Calu3 (cell line): ENCODE measurements around the gene PTPRN2. TPM values are rescaled to one million over a fixed set of nuclear protein-coding genes. Genes with fewer than 3 reads are reported as not detected.

Experiments
- BruUV-seq: library from RNA; stranded (reverse); fragments of 400-500 nt; replicated peaks from 2 replicates; lab custom pipeline; 2021; lab: Mats Ljungman, UMichigan
- CTCF ChIA-PET: fragments of 300-600 bp; sonication (Branson Sonifier 250); formaldehyde crosslinking; loops from one replicate; lab custom pipeline; 2022; ENCODE audit warnings: antibody characterized with exemption; lab: Charles Lee
- DNase-seq: peaks from one replicate; pipeline ENCODE4 v3.0.0; 2022
- H3K27ac Mint-ChIP-seq: one replicate; pipeline ENCODE4 v1.8.0; 2022; ENCODE audit warnings: mixed read lengths; ENCODE audit not compliant: unreplicated experiment
- H3K27me3 Mint-ChIP-seq: one replicate; pipeline ENCODE4 v1.8.0; 2022; ENCODE audit warnings: mixed read lengths; ENCODE audit not compliant: unreplicated experiment
- H3K36me3 Mint-ChIP-seq: one replicate; pipeline ENCODE4 v1.8.0; 2022; ENCODE audit warnings: mild to moderate bottlenecking, moderate library complexity, mixed read lengths; ENCODE audit not compliant: insufficient read depth, unreplicated experiment
- H3K4me1 Mint-ChIP-seq: one replicate; pipeline ENCODE4 v1.8.0; 2022; ENCODE audit warnings: mild to moderate bottlenecking, low read depth, mixed read lengths; ENCODE audit not compliant: unreplicated experiment
- H3K4me3 Mint-ChIP-seq: one replicate; pipeline ENCODE4 v1.8.0; 2022; ENCODE audit warnings: mild to moderate bottlenecking, low read depth, moderate library complexity, mixed read lengths; ENCODE audit not compliant: unreplicated experiment
- H3K9me3 Mint-ChIP-seq: one replicate; pipeline ENCODE4 v1.8.0; 2022; ENCODE audit warnings: low read depth, mixed read lengths; ENCODE audit not compliant: unreplicated experiment
- CTCF ChIP-seq: fragments of 200-600 bp; IDR thresholded peaks from one replicate; pipeline ENCODE4 v1.8.0; 2022; ENCODE audit warnings: antibody characterized with exemption; ENCODE audit not compliant: unreplicated experiment
- intact Hi-C: fragments of 100-400 bp; cut with micrococcal nuclease; formaldehyde crosslinking; loops from one replicate; pipeline ENCODE4 v1.10.0; 2022; ENCODE audit not compliant: unreplicated experiment
- total RNA-seq: library from RNA; stranded (reverse); gene quantifications from 2 replicates; pipeline ENCODE4 v1.2.3, GENCODE V29; 2022

The PTPRN2 gene
- total RNA-seq, 1 experiment from 2014 or later = 2.0 TPM

GRCh38 chr7:157861551-157861950, 726.1 kb downstream of the PTPRN2 start:
- Mint-ChIP-seq H3K27me3 (no peaks in the 10 kb centered on the region), H3K27ac (no peak overlapping the region), H3K36me3 (no peaks in the 10 kb centered on the region), H3K4me1 (no peaks in the 10 kb centered on the region), H3K9me3 (peaks cover 12% of the 10 kb centered on the region), H3K4me3 (no peak overlapping the region)
- intact Hi-C loops = no loop called here
- CTCF ChIA-PET = no interaction called here
- no peak for DNase-seq
- no TSS peak for BruUV-seq
- TF ChIP-seq CTCF = no peak

GRCh38 chr7:157861031-157861491, 726.6 kb downstream of the PTPRN2 start:
- no peak for TF ChIP-seq CTCF
- no TSS peak for BruUV-seq
- Mint-ChIP-seq H3K4me3 (no peak overlapping the region), H3K9me3 (peaks cover 12% of the 10 kb centered on the region), H3K4me1 (no peaks in the 10 kb centered on the region), H3K36me3 (no peaks in the 10 kb centered on the region), H3K27me3 (no peaks in the 10 kb centered on the region), H3K27ac (no peak overlapping the region)
- CTCF ChIA-PET = no interaction called here
- intact Hi-C loops = no loop called here
- no peak for DNase-seq

- H3K9me3 Mint-ChIP-seq = peaks cover 13% of the 10 kb centered on the region
- H3K36me3 Mint-ChIP-seq = no peaks in the 10 kb centered on the region
- CTCF ChIA-PET = no interaction called here
- no peaks in the 10 kb centered on the region for H3K4me1 Mint-ChIP-seq
- no peaks in the 10 kb centered on the region for H3K27me3 Mint-ChIP-seq
- no peak for DNase-seq
- H3K4me3 Mint-ChIP-seq = no peak overlapping the region
- intact Hi-C loops = no loop called here
- TF ChIP-seq CTCF = no peak
- H3K27ac Mint-ChIP-seq = no peak overlapping the region
- no TSS peak for BruUV-seq
Observed at GRCh38 chr7:157860406-157860805, 727.2 kb downstream of the PTPRN2 start.

- CTCF ChIA-PET = no interaction called here
- Mint-ChIP-seq H3K27me3 (no peaks in the 10 kb centered on the region), H3K9me3 (peaks cover 11% of the 10 kb centered on the region), H3K4me3 (no peak overlapping the region), H3K4me1 (no peaks in the 10 kb centered on the region), H3K27ac (no peak overlapping the region), H3K36me3 (no peaks in the 10 kb centered on the region)
- TF ChIP-seq CTCF = no peak
- intact Hi-C loops = no loop called here
- BruUV-seq = no TSS peak
- DNase-seq = no peak
Observed at GRCh38 chr7:157859915-157860314, 727.7 kb downstream of the PTPRN2 start.
